GM19238 (cell line): ENCODE measurements around the gene SETD1B.
"Not testable (repeated sequence)": the region's sequence is repeated elsewhere in the genome, so short reads cannot be mapped to it uniquely, and the experiment has no call there.

Experiments
- DNase-seq: peaks from one replicate; pipeline ENCODE4 v3.0.0; 2011; ENCODE audit warnings: low spot score; ENCODE audit not compliant: insufficient read length

SETD1B gene

DNA sequence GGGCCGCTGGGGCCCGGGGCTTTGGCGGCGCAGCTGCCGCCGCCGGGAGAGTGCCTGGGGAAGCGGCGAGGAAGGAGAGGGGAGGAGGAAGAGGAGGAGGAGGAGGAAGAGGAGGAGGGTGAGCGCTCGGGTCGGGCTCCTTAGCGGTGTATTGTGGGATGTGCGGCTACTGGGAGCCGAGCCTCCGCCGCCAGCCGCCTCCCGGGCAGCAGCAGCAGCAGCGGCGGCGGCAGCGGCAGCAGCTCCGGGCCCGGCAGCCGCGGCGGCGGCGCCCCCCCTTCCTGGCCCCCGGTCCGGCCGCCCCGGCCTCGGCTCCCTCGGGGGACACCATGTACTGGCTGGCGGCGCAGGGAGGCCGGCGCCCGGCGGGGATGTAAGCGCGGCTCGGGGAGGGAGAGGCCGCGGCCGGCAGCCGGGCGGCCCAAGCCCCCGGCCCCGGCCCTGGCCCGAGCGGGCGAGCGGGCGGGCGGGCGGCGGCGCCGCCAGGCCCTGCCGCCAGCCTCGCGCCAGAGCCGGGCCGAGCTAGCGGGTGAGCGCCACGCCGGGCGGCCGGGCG, at the start of gene SETD1B:
Gene SETD1B (plus strand): TSS at position 149 of the 556 bp plus-strand sequence. CDS start 729 bp downstream, outside the sequence.
- DNase-seq, result no peak

DNA sequence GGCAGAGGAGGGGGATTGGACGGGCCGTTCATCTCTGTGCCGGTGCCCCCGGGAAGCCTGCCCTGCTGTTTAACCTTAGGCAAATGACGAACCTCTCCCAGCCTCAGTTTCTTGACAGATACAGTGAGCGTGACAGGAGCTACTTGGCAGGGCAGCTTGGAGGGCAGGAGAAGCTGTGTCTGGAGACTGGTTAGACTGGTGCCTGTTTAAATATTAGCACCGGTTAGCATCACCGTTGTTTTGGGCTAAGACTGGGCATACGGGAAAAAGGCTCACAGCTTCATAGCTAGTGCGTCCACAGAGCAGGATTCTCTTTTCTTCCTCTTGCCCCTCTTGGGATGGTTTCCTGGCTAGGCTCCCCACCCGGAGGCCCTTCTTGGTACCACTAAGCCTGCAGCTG, 49.0 kb upstream of the SETD1B start:
- DNase-seq, result no peak

DNA sequence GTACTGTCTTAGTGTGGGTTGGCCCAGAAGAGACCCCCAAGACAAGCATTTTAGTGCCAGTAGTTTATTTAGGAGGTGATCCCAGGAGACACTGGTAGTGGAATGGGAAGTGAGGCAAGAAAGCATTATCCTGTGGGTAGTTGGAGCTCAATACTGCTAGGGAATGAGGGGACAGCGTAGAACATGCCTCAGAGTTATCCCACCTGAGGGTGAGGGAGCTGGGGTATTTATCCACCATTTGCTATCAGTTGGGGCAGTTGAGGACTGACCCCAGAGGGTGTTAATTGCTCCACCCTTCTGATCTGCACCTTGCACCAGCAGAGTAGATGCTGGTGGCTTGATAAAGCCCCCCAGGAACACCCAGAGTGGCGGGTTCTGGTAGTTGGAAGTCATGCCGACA, 48.2 kb upstream of the SETD1B start:
- DNase-seq, result no peak

GRCh38 chr12:121758536-121758935, 45.3 kb upstream of the SETD1B start:
- not testable (repeated sequence) for DNase-seq

- DNase-seq, result no peak
Observed at GRCh38 chr12:121762269-121762668, 41.5 kb upstream of the SETD1B start.

- no peak for DNase-seq
Observed at GRCh38 chr12:121764808-121765207, 39.0 kb upstream of the SETD1B start.

GRCh38 chr12:121765573-121765972, 38.2 kb upstream of the SETD1B start:
- no peak for DNase-seq

- no peak for DNase-seq
Observed at GRCh38 chr12:121766290-121767039, 37.3 kb upstream of the SETD1B start.

- DNase-seq, result no peak
Observed at GRCh38 chr12:121767525-121768016, 36.2 kb upstream of the SETD1B start.

GRCh38 chr12:121769297-121769830, 34.4 kb upstream of the SETD1B start:
- no peak for DNase-seq

DNA sequence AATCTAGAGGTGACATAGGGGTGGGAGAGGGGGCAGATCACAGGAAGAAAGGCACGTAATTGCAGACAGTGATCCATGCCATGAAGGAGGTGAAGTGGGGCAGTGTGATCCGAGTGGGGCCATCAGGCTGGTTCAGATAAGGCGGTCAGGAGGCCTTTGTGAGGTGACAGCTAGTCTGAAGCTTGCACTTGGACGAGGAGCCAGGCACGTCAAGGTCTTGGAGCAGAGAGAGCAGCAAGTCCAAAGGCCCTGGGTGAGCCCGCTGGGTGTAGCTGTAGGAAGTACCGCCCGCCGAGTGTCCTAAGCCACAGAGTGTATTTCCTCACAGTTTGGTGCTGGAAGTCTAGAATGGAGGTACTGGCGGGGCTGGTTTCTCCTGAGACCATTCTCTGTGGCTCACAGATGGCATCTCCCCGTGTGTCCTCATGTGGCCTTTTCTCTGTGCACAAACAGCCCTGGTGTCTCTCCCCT, 33.9 kb upstream of the SETD1B start:
- no peak for DNase-seq

DNA sequence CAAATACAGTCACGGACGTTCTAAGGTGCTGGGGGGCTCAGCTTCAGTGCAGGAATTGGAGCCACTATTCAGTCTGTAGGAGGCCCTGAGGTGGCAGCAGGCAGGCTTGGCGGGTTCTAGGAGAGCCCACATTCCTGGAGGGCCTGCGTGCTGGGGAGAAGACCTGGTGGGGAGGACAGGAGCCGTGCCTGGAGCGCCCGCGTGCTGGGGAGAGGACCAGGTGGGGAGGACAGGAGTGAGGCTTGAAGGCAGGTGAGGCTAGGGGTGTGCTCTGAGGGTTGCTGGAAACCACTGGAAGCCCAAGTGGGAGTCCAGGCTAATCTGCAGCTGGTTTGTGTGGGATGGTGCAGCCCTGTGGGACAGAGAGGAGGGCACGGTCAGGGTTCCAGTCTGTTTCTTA, 33.4 kb upstream of the SETD1B start:
- no peak for DNase-seq

- DNase-seq, result no peak
Observed at GRCh38 chr12:121770813-121771625, 32.8 kb upstream of the SETD1B start.

GRCh38 chr12:121773011-121773777, 30.6 kb upstream of the SETD1B start:
- DNase-seq, result peak; percentile 97

DNA sequence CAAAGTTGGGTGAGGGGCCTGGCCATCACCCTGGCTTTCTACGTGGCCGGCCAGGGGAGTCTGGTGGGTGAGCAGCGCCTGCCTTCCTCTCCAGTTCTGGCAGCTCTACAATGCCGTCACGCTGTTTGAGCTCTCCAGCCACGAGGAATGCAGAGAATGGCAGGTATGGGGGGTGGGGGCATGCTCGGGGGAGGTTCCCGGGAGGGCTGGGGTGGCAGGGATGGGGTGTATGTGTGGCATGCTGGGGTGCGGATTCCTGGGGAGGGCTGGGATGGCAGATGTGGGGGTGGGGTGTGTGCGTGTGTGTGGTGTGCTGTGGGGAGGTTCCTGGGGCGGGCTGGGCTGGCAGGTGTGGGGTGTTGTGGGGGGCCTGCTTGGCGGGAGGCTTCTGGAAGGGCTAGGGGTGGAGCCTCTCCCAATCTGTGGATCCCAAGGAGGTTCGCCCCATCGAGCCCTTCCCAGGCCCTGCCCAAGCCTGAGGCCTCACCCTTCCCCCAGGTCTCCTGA, 28.8 kb upstream of the SETD1B start:
- DNase-seq, result no peak

GRCh38 chr12:121775501-121775900, 28.3 kb upstream of the SETD1B start:
- no peak for DNase-seq

GRCh38 chr12:121776190-121777098, 27.4 kb upstream of the SETD1B start:
- DNase-seq, result peak; percentile 87

DNA sequence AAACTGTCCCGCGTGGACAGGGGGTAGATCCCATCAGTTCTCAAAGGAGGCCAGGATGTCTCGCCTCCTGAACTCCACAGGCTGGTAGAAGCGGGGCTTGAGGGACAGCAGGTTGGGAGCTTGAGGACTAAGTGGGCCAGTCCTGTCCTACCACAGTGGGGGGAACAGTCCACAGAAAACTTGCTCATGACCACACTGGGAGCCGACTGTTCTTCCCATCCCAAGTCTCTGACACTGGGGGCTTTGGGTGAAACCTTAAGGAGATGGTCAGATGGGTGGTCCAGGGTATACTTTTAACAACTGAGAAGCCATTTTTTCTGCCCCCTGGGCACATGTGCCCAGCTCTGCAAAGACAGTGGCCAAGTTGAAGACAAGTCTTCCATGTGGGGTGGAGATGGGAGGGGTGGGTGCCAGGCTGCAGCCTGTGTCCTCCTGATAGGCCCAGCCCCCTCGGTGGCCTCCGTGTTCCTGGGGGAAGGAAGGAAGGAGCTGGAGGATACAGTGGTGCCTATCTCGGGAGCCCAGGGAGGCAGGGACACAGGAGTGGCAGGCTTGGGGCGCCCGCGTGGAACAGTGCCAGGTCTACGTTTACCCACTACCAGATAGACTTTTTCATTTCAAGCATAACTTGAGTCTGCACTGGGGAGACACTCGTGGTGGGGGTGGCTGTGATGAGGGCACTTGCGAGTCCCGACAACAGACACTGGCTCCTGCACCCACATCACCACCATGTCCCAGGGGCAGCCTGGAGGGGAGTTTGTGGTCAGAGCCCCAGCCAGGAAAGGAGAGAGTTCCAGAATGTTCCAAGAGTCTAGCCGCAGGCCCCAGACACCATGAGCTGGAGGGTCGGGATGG, 25.0 kb upstream of the SETD1B start:
- DNase-seq, result no peak

DNA sequence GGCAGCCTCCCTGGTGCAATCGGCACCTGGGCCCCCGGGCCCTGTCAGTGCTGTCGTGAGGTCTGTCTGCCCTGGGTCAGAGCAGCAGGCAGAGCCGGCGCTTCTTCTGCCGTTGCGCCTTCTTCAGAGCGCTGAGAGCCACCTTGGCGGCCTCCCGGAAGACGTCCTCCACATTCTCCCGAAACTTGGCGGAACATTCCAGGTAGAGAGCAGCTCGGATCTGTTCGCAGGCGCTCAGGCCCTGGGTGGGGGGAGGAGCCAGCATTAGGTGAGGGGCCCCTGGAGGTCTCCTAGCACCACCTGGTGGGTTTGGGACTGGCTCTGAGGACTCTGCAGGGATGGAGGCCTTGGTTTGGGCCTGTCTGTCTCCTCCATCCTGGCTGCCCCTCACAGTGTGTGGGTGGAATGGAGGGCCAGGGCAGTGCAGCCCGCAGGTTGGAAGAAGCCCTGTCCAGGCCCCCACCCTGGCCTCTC, 24.4 kb upstream of the SETD1B start:
- no peak for DNase-seq
